Spleen (tissue), 11 donors: Measurements from ENCODE around the gene BRINP2. TPM values are rescaled to one million over a fixed set of nuclear protein-coding genes. Genes with fewer than 3 reads are reported as not detected.

Source experiments
- DNase-seq: peaks from one replicate; pipeline ENCODE4 v3.0.0-alpha.2; 2020
- H3K27ac ChIP-seq, 8 donors: fragments of 200-600 bp; sonication (generic) in 7 of 8; 1 replicate in 4 of 8; 2 replicates in 4 of 8; pipeline versions ENCODE4 v1.5.0 to v1.8.0; 2016 to 2021; ENCODE audit warnings: inconsistent platforms in 4 of 8, mild to moderate bottlenecking in 4 of 8, moderate library complexity in 1 of 8
- H3K27me3 ChIP-seq, 7 donors: fragments of 200-600 bp; sonication (generic) in 6 of 7; replicated peaks in 1 of 7; 1 replicate in 4 of 7; 2 replicates in 3 of 7; pipeline versions ENCODE4 v1.5.0 to v1.8.0; 2016 to 2021; ENCODE audit warnings: inconsistent platforms in 3 of 7, mild to moderate bottlenecking in 1 of 7
- H3K36me3 ChIP-seq, 6 donors: fragments of 200-600 bp; sonication (generic) in 5 of 6; 1 replicate in 4 of 6; 2 replicates in 2 of 6; pipeline versions ENCODE4 v1.5.0 to v1.8.0; 2016 to 2021; ENCODE audit warnings: inconsistent platforms in 2 of 6
- H3K4me1 ChIP-seq, 6 donors: fragments of 200-600 bp; sonication (generic) in 5 of 6; 1 replicate in 3 of 6; 2 replicates in 3 of 6; pipeline versions ENCODE4 v1.5.0 to v1.8.0; 2016 to 2021; ENCODE audit warnings: inconsistent platforms in 3 of 6
- H3K4me3 ChIP-seq, 8 donors: fragments of 200-600 bp; sonication (generic) in 7 of 8; 1 replicate in 4 of 8; 2 replicates in 4 of 8; pipeline versions ENCODE4 v1.5.0 to v1.8.0; 2016 to 2021; ENCODE audit warnings: inconsistent platforms in 4 of 8, mild to moderate bottlenecking in 4 of 8, moderate library complexity in 2 of 8
- H3K9me3 ChIP-seq, 8 donors: fragments of 200-600 bp; sonication (generic) in 7 of 8; 1 replicate in 4 of 8; 2 replicates in 4 of 8; pipeline versions ENCODE4 v1.5.0 to v1.8.0; 2016 to 2021; ENCODE audit warnings: inconsistent platforms in 4 of 8
- CTCF ChIP-seq, 11 experiments: fragments of 200-600 bp in 7 of 11; fragments of 450-650 bp in 4 of 11; sonication (generic) in 4 of 11; IDR thresholded peaks in 8 of 11; conservative IDR thresholded peaks in 3 of 11; 1 replicate in 7 of 11; 2 replicates in 4 of 11; pipeline versions ENCODE4 v1.4.0 to v1.8.0; 2016 to 2021; ENCODE audit warnings: antibody characterized with exemption in 11 of 11, inconsistent platforms in 4 of 11, mild to moderate bottlenecking in 1 of 11
- POLR2A ChIP-seq, 3 donors: fragments of 450-650 bp; IDR thresholded peaks; one replicate each; pipeline ENCODE4 v1.5.1; 2017; ENCODE audit warnings: antibody characterized with exemption in 3 of 3, mild to moderate bottlenecking in 1 of 3
- POLR2AphosphoS5 ChIP-seq, 3 donors: sonication (generic); formaldehyde crosslinking; IDR thresholded peaks; one replicate each; pipeline ENCODE4 v1.5.1; 2017; ENCODE audit warnings: antibody characterized with exemption in 3 of 3
- WGBS, 5 donors: extraction: QIAGEN DNeasy Blood & Tissue Kit in 3 of 5; methylation state at CpG; one replicate each; pipeline versions ENCODE4 v1.1.5 to v1.1.7; 2013 to 2018; 5-methylcytosine and 5-hydroxymethylcytosine counted together
- intact Hi-C: fragments of 100-400 bp; cut with DNase I; formaldehyde crosslinking; loops from one replicate; pipeline ENCODE4 v1.15.0; 2023; ENCODE audit warnings: low total_unique reads
- polyA plus RNA-seq, 3 donors: library from polyadenylated mRNA; stranded (reverse); fragments of 200-250 nt; gene quantifications; one replicate each; pipeline ENCODE4 v1.2.1, GENCODE V29; 2013
- total RNA-seq, 7 donors: library from RNA; depleted of rRNA in 3 of 7; stranded (reverse); fragments of >200 nt in 3 of 7; fragmentation: NEBNext Ultra II Directional in 4 of 7; extraction: Animal tissue kit (Norgen Biotek cat#: 25700) in 4 of 7; gene quantifications; one replicate each; pipeline versions ENCODE4 v1.1.0 to v1.2.1, GENCODE V29; 2016 to 2021
- donor health status: healthy with polysubstance abuse.
- donor health status: DM: no; HTN: no; CAD: no; lungs with moderate emphysema.
- donor health status: DM: no; HTN: no; CAD: no.
- donor health status: Bipolar disorder and iron deficiency.
- donor health status: healthy.
- donor health status: DM: no; HTN: no; CAD: no.
- donor health status: DM: yes; HTN: yes; CAD: no.

BRINP2 gene
- total and polyA plus RNA-seq, 10 donors = 0.33 to 1.5 (median 0.74) TPM

- no peak for DNase-seq
- Histone ChIP-seq H3K27ac (no peak overlapping the region), H3K9me3 (no peaks in the 10 kb centered on the region), H3K4me1 (no peaks in the 10 kb centered on the region), H3K4me3 (no peak overlapping the region), H3K36me3 (no peaks in the 10 kb centered on the region), H3K27me3 (no peaks in the 10 kb centered on the region)
- intact Hi-C loops = no loop called here
- TF ChIP-seq POLR2A (IDR thresholded peaks at IDR 0.05) (no peak), CTCF (IDR thresholded peaks at IDR 0.05 in 8 of 11, conservative IDR thresholded peaks at IDR 0.05 in 3 of 11) (no peak), POLR2AphosphoS5 (IDR thresholded peaks at IDR 0.05) (no peak)
- 75 to 83% (median 78%) methylated on average over 4 of the region's 4 CpGs for WGBS, 5 donors
These were observed 29.5 kb downstream of the BRINP2 start for GRCh38 chr1:177200290-177200689.

- no peaks in the 10 kb centered on the region for H3K27me3 ChIP-seq
- H3K9me3 ChIP-seq = no peaks in the 10 kb centered on the region
- intact Hi-C loops = no loop called here
- no peak overlapping the region for H3K27ac ChIP-seq
- DNase-seq = no peak
- H3K4me1 ChIP-seq = peaks cover 0 to 19% (median under 1%) of the 10 kb centered on the region in 6 donors
- no peak overlapping the region for H3K4me3 ChIP-seq
- no peaks in the 10 kb centered on the region for H3K36me3 ChIP-seq
- TF ChIP-seq POLR2AphosphoS5 (IDR thresholded peaks at IDR 0.05) = no peak
- no peak for TF ChIP-seq POLR2A (IDR thresholded peaks at IDR 0.05)
- no peak for TF ChIP-seq CTCF (IDR thresholded peaks at IDR 0.05 in 8 of 11, conservative IDR thresholded peaks at IDR 0.05 in 3 of 11)
These were observed 36.1 kb downstream of the BRINP2 start for GRCh38 chr1:177206831-177207355.

DNA sequence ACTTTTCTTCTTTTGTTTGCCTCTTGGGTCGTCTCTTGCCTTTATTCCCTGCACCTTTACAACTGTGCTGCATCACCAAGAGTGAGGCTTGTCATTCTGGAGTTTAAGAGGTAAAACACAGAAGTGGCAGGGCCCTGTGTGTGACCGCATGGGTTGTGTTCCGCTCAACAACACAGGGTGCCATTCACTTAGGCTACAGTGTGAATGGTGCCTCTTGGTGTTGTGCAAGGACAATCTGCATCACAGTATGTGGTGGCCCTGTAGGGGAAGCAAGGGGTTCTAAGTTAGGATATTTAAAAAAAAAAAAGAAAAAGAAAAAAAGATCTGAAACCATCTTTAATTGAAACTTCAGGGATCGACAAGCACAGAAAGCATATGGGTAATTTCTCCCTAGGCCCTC, 38.2 kb downstream of the BRINP2 start:
- Histone ChIP-seq H3K4me3 (no peak overlapping the region), H3K4me1 (peaks cover 0 to 19% (median 1%) of the 10 kb centered on the region in 6 donors), H3K27me3 (no peaks in the 10 kb centered on the region), H3K9me3 (no peaks in the 10 kb centered on the region), H3K36me3 (no peaks in the 10 kb centered on the region), H3K27ac (peak overlapping the region in 5 of 8 donors; percentile 1 to 49 (median 44))
- no peak for DNase-seq
- no peak for TF ChIP-seq POLR2A (IDR thresholded peaks at IDR 0.05)
- TF ChIP-seq POLR2AphosphoS5 (IDR thresholded peaks at IDR 0.05) = no peak
- TF ChIP-seq CTCF (IDR thresholded peaks at IDR 0.05 in 8 of 11, conservative IDR thresholded peaks at IDR 0.05 in 3 of 11) = no peak
- 62 to 84% (median 80%) methylated on average over 4 of the region's 4 CpGs for WGBS, 5 donors
- intact Hi-C loops = no loop called here

DNA sequence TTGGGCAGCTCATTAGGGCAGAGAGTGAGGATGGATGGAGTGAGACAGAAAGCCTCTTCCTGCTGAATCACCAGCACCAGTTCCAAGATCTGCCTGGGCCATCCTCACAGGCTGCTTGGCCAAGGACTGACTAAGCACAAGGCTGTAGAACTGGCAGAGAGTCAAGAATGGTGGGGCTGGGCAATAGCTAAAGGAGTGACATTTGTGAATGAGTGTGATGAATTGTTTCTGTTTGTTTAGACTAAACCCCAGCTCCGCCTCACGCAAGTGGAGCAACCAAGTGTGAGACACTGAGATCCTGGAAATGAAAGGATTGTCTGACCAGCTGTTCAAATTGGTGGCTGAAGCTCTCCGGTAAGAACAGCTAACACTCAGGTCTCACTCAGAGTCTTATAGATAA, 38.6 kb downstream of the BRINP2 start:
- Histone ChIP-seq H3K27ac (peak overlapping the region in 7 of 8 donors; percentile 1 to 62 (median 44)), H3K36me3 (no peaks in the 10 kb centered on the region), H3K4me3 (no peak overlapping the region), H3K9me3 (no peaks in the 10 kb centered on the region), H3K27me3 (no peaks in the 10 kb centered on the region), H3K4me1 (peaks cover 0 to 19% (median 1%) of the 10 kb centered on the region in 6 donors)
- peak; percentile 67 for DNase-seq
- TF ChIP-seq POLR2A (IDR thresholded peaks at IDR 0.05) (no peak), POLR2AphosphoS5 (IDR thresholded peaks at IDR 0.05) (peak in 2 of 3 donors; percentile 56 to 78)
- WGBS, 5 donors = 61 to 78% (median 68%) methylated on average over 3 of the region's 3 CpGs
- intact Hi-C loops = no loop called here

DNA sequence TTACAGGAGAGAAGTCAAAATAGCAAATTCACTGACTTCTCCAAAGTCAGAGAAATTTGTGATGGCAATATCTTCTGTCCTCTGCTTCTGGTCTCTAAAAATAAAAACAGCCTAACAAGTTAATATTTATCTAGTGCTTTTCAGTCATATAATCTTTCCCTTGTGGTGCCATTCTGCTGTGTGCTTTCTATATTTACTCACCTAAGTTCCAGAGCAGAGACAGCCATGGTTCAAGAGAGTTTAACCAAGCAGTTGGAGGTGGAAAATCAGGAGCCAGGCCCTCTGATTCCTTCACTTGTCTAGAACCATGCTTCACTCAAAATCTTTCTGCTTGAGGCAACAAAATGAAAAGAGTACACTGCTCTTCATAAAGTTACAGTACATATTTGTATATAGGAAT, 39.3 kb downstream of the BRINP2 start:
- Histone ChIP-seq H3K9me3 (no peaks in the 10 kb centered on the region), H3K27ac (peak overlapping the region in 5 of 8 donors; percentile 34 to 62 (median 46)), H3K36me3 (no peaks in the 10 kb centered on the region), H3K4me1 (peaks cover 0 to 19% (median 1%) of the 10 kb centered on the region in 6 donors), H3K27me3 (no peaks in the 10 kb centered on the region), H3K4me3 (no peak overlapping the region)
- intact Hi-C loops = no loop called here
- DNase-seq = no peak
- TF ChIP-seq POLR2AphosphoS5 (IDR thresholded peaks at IDR 0.05) (no peak), CTCF (IDR thresholded peaks at IDR 0.05 in 8 of 11, conservative IDR thresholded peaks at IDR 0.05 in 3 of 11) (no peak), POLR2A (IDR thresholded peaks at IDR 0.05) (no peak)
